Activated naive CD8-positive, alpha-beta T cell treated with anti-CD3 and anti-CD28 coated beads for 36 hours (primary cell): ENCODE results near the gene TAC3. TPM values are rescaled to one million over a fixed set of nuclear protein-coding genes. Genes with fewer than 3 reads are reported as not detected.

Source experiments
- DNase-seq: peaks from one replicate; pipeline ENCODE4 v3.0.0; 2021
- H3K27ac Mint-ChIP-seq: one replicate; pipeline ENCODE4 v1.8.0; 2022; ENCODE audit warnings: mild to moderate bottlenecking, moderate library complexity, mixed read lengths
- H3K27me3 Mint-ChIP-seq: one replicate; pipeline ENCODE4 v1.8.0; 2022; ENCODE audit warnings: mild to moderate bottlenecking, mixed read lengths
- H3K36me3 Mint-ChIP-seq: one replicate; pipeline ENCODE4 v1.8.0; 2021; ENCODE audit warnings: mild to moderate bottlenecking, mixed read lengths
- H3K4me1 Mint-ChIP-seq: one replicate; pipeline ENCODE4 v1.8.0; 2021; ENCODE audit warnings: mixed read lengths
- H3K4me3 Mint-ChIP-seq: one replicate; pipeline ENCODE4 v1.8.0; 2022; ENCODE audit warnings: mild to moderate bottlenecking, moderate library complexity, mixed read lengths
- H3K9me3 Mint-ChIP-seq: one replicate; pipeline ENCODE4 v1.8.0; 2022; ENCODE audit warnings: mixed read lengths
- total RNA-seq, 2 experiments: library from RNA; stranded (reverse); gene quantifications; one replicate each; pipeline ENCODE4 v1.2.3, GENCODE V29; 2021

The TAC3 gene
- total RNA-seq, 2 experiments from 2014 or later = 0.31 to 0.32 TPM

GRCh38 chr12:57000393-57000792 lies 15.9 kb downstream of the TAC3 start:
- DNase-seq = no peak
- Mint-ChIP-seq H3K4me3 (no peak overlapping the region), H3K27ac (no peak overlapping the region), H3K27me3 (no peaks in the 10 kb centered on the region), H3K4me1 (peaks cover 47% of the 10 kb centered on the region), H3K9me3 (no peaks in the 10 kb centered on the region), H3K36me3 (peaks cover 22% of the 10 kb centered on the region)

- H3K4me3 Mint-ChIP-seq = no peak overlapping the region
- H3K4me1 Mint-ChIP-seq = peaks cover 43% of the 10 kb centered on the region
- peak overlapping the region; percentile 17 for H3K27ac Mint-ChIP-seq
- no peaks in the 10 kb centered on the region for H3K9me3 Mint-ChIP-seq
- no peaks in the 10 kb centered on the region for H3K27me3 Mint-ChIP-seq
- H3K36me3 Mint-ChIP-seq = peaks cover 22% of the 10 kb centered on the region
- DNase-seq = no peak
These were observed 16.9 kb downstream of the TAC3 start for GRCh38 chr12:56999456-56999855.

- H3K9me3 Mint-ChIP-seq = no peaks in the 10 kb centered on the region
- H3K4me1 Mint-ChIP-seq = peaks cover 43% of the 10 kb centered on the region
- H3K27ac Mint-ChIP-seq = peak overlapping the region; percentile 65
- no peaks in the 10 kb centered on the region for H3K27me3 Mint-ChIP-seq
- DNase-seq = peak; percentile 59
- no peak overlapping the region for H3K4me3 Mint-ChIP-seq
- peaks cover 19% of the 10 kb centered on the region for H3K36me3 Mint-ChIP-seq
These were observed 17.3 kb downstream of the TAC3 start for GRCh38 chr12:56998981-56999380.

GRCh38 chr12:56998316-56998715 lies 18.0 kb downstream of the TAC3 start:
- H3K4me1 Mint-ChIP-seq = peaks cover 43% of the 10 kb centered on the region
- H3K4me3 Mint-ChIP-seq = peak overlapping the region; percentile 26
- H3K36me3 Mint-ChIP-seq = peaks cover 15% of the 10 kb centered on the region
- H3K27ac Mint-ChIP-seq = peak overlapping the region; percentile 38
- H3K9me3 Mint-ChIP-seq = no peaks in the 10 kb centered on the region
- no peak for DNase-seq
- H3K27me3 Mint-ChIP-seq = no peaks in the 10 kb centered on the region

GRCh38 chr12:56996793-56997545 lies 19.4 kb downstream of the TAC3 start:
- no peaks in the 10 kb centered on the region for H3K9me3 Mint-ChIP-seq
- DNase-seq = no peak
- no peaks in the 10 kb centered on the region for H3K27me3 Mint-ChIP-seq
- peaks cover 12% of the 10 kb centered on the region for H3K36me3 Mint-ChIP-seq
- H3K27ac Mint-ChIP-seq = no peak overlapping the region
- H3K4me1 Mint-ChIP-seq = peaks cover 41% of the 10 kb centered on the region
- H3K4me3 Mint-ChIP-seq = no peak overlapping the region

- DNase-seq = no peak
- H3K9me3 Mint-ChIP-seq = no peaks in the 10 kb centered on the region
- H3K4me1 Mint-ChIP-seq = peaks cover 41% of the 10 kb centered on the region
- H3K4me3 Mint-ChIP-seq = no peak overlapping the region
- no peak overlapping the region for H3K27ac Mint-ChIP-seq
- no peaks in the 10 kb centered on the region for H3K27me3 Mint-ChIP-seq
- H3K36me3 Mint-ChIP-seq = peaks cover 12% of the 10 kb centered on the region
These were observed 20.3 kb downstream of the TAC3 start for GRCh38 chr12:56995930-56996496.

GRCh38 chr12:56995201-56995929 lies 21.0 kb downstream of the TAC3 start:
- Mint-ChIP-seq H3K27ac (no peak overlapping the region), H3K4me3 (no peak overlapping the region), H3K27me3 (no peaks in the 10 kb centered on the region), H3K36me3 (peaks cover 12% of the 10 kb centered on the region), H3K4me1 (peaks cover 35% of the 10 kb centered on the region), H3K9me3 (no peaks in the 10 kb centered on the region)
- DNase-seq = no peak

GRCh38 chr12:56994231-56994746 lies 22.0 kb downstream of the TAC3 start:
- H3K4me3 Mint-ChIP-seq = no peak overlapping the region
- DNase-seq = no peak
- H3K9me3 Mint-ChIP-seq = no peaks in the 10 kb centered on the region
- no peaks in the 10 kb centered on the region for H3K27me3 Mint-ChIP-seq
- H3K4me1 Mint-ChIP-seq = peaks cover 25% of the 10 kb centered on the region
- peaks cover 11% of the 10 kb centered on the region for H3K36me3 Mint-ChIP-seq
- H3K27ac Mint-ChIP-seq = no peak overlapping the region

- DNase-seq = no peak
- H3K27me3 Mint-ChIP-seq = no peaks in the 10 kb centered on the region
- peaks cover 16% of the 10 kb centered on the region for H3K4me1 Mint-ChIP-seq
- H3K4me3 Mint-ChIP-seq = no peak overlapping the region
- no peak overlapping the region for H3K27ac Mint-ChIP-seq
- peaks cover 6% of the 10 kb centered on the region for H3K36me3 Mint-ChIP-seq
- no peaks in the 10 kb centered on the region for H3K9me3 Mint-ChIP-seq
These were observed 23.0 kb downstream of the TAC3 start for GRCh38 chr12:56993346-56993745.

GRCh38 chr12:56991319-56992246 lies 24.7 kb downstream of the TAC3 start:
- DNase-seq = no peak
- no peaks in the 10 kb centered on the region for H3K36me3 Mint-ChIP-seq
- no peaks in the 10 kb centered on the region for H3K9me3 Mint-ChIP-seq
- H3K27me3 Mint-ChIP-seq = no peaks in the 10 kb centered on the region
- no peak overlapping the region for H3K27ac Mint-ChIP-seq
- H3K4me3 Mint-ChIP-seq = no peak overlapping the region
- H3K4me1 Mint-ChIP-seq = peaks cover 10% of the 10 kb centered on the region

GRCh38 chr12:56990648-56991318 lies 25.5 kb downstream of the TAC3 start:
- H3K4me3 Mint-ChIP-seq = no peak overlapping the region
- no peaks in the 10 kb centered on the region for H3K9me3 Mint-ChIP-seq
- no peaks in the 10 kb centered on the region for H3K27me3 Mint-ChIP-seq
- no peak for DNase-seq
- no peak overlapping the region for H3K27ac Mint-ChIP-seq
- H3K4me1 Mint-ChIP-seq = peaks cover 10% of the 10 kb centered on the region
- no peaks in the 10 kb centered on the region for H3K36me3 Mint-ChIP-seq

GRCh38 chr12:56989861-56990610 lies 26.3 kb downstream of the TAC3 start:
- DNase-seq = no peak
- no peaks in the 10 kb centered on the region for H3K27me3 Mint-ChIP-seq
- peaks cover 11% of the 10 kb centered on the region for H3K4me1 Mint-ChIP-seq
- H3K36me3 Mint-ChIP-seq = no peaks in the 10 kb centered on the region
- no peaks in the 10 kb centered on the region for H3K9me3 Mint-ChIP-seq
- H3K27ac Mint-ChIP-seq = no peak overlapping the region
- no peak overlapping the region for H3K4me3 Mint-ChIP-seq

- H3K4me3 Mint-ChIP-seq = no peak overlapping the region
- H3K36me3 Mint-ChIP-seq = no peaks in the 10 kb centered on the region
- H3K4me1 Mint-ChIP-seq = peaks cover 11% of the 10 kb centered on the region
- DNase-seq = no peak
- no peaks in the 10 kb centered on the region for H3K9me3 Mint-ChIP-seq
- no peaks in the 10 kb centered on the region for H3K27me3 Mint-ChIP-seq
- no peak overlapping the region for H3K27ac Mint-ChIP-seq
These were observed 28.1 kb downstream of the TAC3 start for GRCh38 chr12:56988207-56988739.
